HEK293 (cell line): ENCODE measurements around the gene PCDH8.

Experiments used
- CTCF ChIA-PET: fragments of 350-600 bp; formaldehyde crosslinking; extraction: SDS; loops from one replicate; lab custom pipeline; 2021; ENCODE audit warnings: antibody characterized with exemption; lab: Yijun Ruan, JAX
- POLR2A ChIA-PET: fragments of 300-600 bp; formaldehyde crosslinking; extraction: SDS; loops from one replicate; lab custom pipeline; 2020; ENCODE audit warnings: antibody characterized with exemption, inconsistent platforms; lab: Yijun Ruan, JAX
- H3K27ac ChIP-seq: fragments of 200-500 bp; sonication (Bioruptor generic); 2 replicates; pipeline ENCODE4 v1.5.1; 2014; ENCODE audit warnings: low read depth, low read length, control low read depth, inconsistent platforms; ENCODE audit errors: extremely low read depth
- H3K36me3 ChIP-seq, 2 experiments: fragments of 200-500 bp in 1 of 2; sonication (Bioruptor generic) in 1 of 2; 1 replicate in 1 of 2; 2 replicates in 1 of 2; pipeline ENCODE4 v1.5.1; 2014 to 2017; ENCODE audit warnings: inconsistent platforms in 2 of 2, low read length in 2 of 2; ENCODE audit not compliant: control insufficient read depth in 2 of 2, insufficient read depth in 1 of 2
- H3K4me1 ChIP-seq: fragments of 200-500 bp; sonication (Bioruptor generic); 2 replicates; pipeline ENCODE4 v1.5.1; 2014; ENCODE audit warnings: mild to moderate bottlenecking, low read length, inconsistent platforms; ENCODE audit not compliant: control insufficient read depth, insufficient read depth
- H3K4me3 ChIP-seq: 2 replicates; pipeline ENCODE4 v1.5.1; 2011; ENCODE audit warnings: low read depth, mild to moderate bottlenecking, control low read depth, low read length, moderate library complexity
- H3K9me3 ChIP-seq: fragments of 200-500 bp; sonication (Bioruptor generic); 2 replicates; pipeline ENCODE4 v1.5.1; 2014; ENCODE audit warnings: low read depth, low read length, inconsistent platforms; ENCODE audit not compliant: control insufficient read depth, insufficient read depth
- AEBP2 ChIP-seq: fragments of 450-650 bp; formaldehyde crosslinking; IDR thresholded peaks from 2 replicates; pipeline ENCODE4 v1.5.1; 2016; ENCODE audit warnings: missing biosample characterization, missing genetic modification characterization, borderline replicate concordance
- FEZF1 ChIP-seq: fragments of 450-650 bp; formaldehyde crosslinking; IDR thresholded peaks from 2 replicates; pipeline ENCODE4 v1.5.1; 2016; ENCODE audit warnings: missing biosample characterization, missing genetic modification characterization
- HOXA7 ChIP-seq: sonication (generic); formaldehyde crosslinking; IDR thresholded peaks from 2 replicates; pipeline ENCODE4 v1.8.1; 2022; ENCODE audit warnings: missing genetic modification reagents, borderline replicate concordance
- ZFP3 ChIP-seq: fragments of 450-650 bp; formaldehyde crosslinking; IDR thresholded peaks from 2 replicates; pipeline ENCODE4 v1.5.1; 2016; ENCODE audit warnings: low read depth, missing biosample characterization, missing genetic modification characterization
- ZNF132 ChIP-seq: fragments of 450-650 bp; formaldehyde crosslinking; IDR thresholded peaks from 2 replicates; pipeline ENCODE4 v1.5.1; 2017; ENCODE audit warnings: missing biosample characterization, missing genetic modification characterization, borderline replicate concordance
- ZNF174 ChIP-seq: fragments of 450-650 bp; formaldehyde crosslinking; IDR thresholded peaks from 2 replicates; pipeline ENCODE4 v1.5.0; 2017; ENCODE audit warnings: missing biosample characterization, mild to moderate bottlenecking, missing genetic modification characterization
- ZNF18 ChIP-seq: fragments of 450-650 bp; formaldehyde crosslinking; IDR thresholded peaks from 2 replicates; pipeline ENCODE4 v1.5.1; 2016; ENCODE audit warnings: missing biosample characterization, missing genetic modification characterization
- ZNF184 ChIP-seq: fragments of 450-650 bp; IDR thresholded peaks from 2 replicates; pipeline ENCODE4 v1.5.1; 2018; ENCODE audit warnings: missing biosample characterization, mild to moderate bottlenecking, missing genetic modification characterization
- ZNF2 ChIP-seq: fragments of 450-650 bp; formaldehyde crosslinking; IDR thresholded peaks from 2 replicates; pipeline ENCODE4 v1.5.1; 2016; ENCODE audit warnings: missing biosample characterization, missing genetic modification characterization
- ZNF248 ChIP-seq: fragments of 450-650 bp; formaldehyde crosslinking; IDR thresholded peaks from 2 replicates; pipeline ENCODE4 v1.5.1; 2017; ENCODE audit warnings: missing biosample characterization, missing genetic modification characterization
- ZNF302 ChIP-seq: fragments of 450-650 bp; formaldehyde crosslinking; IDR thresholded peaks from 2 replicates; pipeline ENCODE4 v1.5.1; 2016; ENCODE audit warnings: missing biosample characterization, missing genetic modification characterization, low read depth
- ZNF394 ChIP-seq: fragments of 450-650 bp; formaldehyde crosslinking; IDR thresholded peaks from 2 replicates; pipeline ENCODE4 v1.5.1; 2016; ENCODE audit warnings: missing biosample characterization, missing genetic modification characterization, mild to moderate bottlenecking, moderate library complexity, borderline replicate concordance
- ZNF398 ChIP-seq: fragments of 450-650 bp; formaldehyde crosslinking; IDR thresholded peaks from 2 replicates; pipeline ENCODE4 v1.5.1; 2017; ENCODE audit warnings: missing biosample characterization, missing genetic modification characterization
- ZNF449 ChIP-seq: fragments of 450-650 bp; formaldehyde crosslinking; IDR thresholded peaks from 2 replicates; pipeline ENCODE4 v1.5.1; 2017; ENCODE audit warnings: missing biosample characterization, mild to moderate bottlenecking, missing genetic modification characterization, moderate library complexity
- ZNF555 ChIP-seq: fragments of 450-650 bp; formaldehyde crosslinking; conservative IDR thresholded peaks from 2 replicates; pipeline ENCODE4 v1.5.1; 2017; ENCODE audit warnings: missing biosample characterization, mild to moderate bottlenecking, missing genetic modification characterization, inconsistent platforms
- ZNF561 ChIP-seq: fragments of 450-650 bp; IDR thresholded peaks from 2 replicates; pipeline ENCODE4 v1.5.1; 2018; ENCODE audit warnings: missing biosample characterization, missing genetic modification characterization, borderline replicate concordance
- ZSCAN4 ChIP-seq: fragments of 450-650 bp; formaldehyde crosslinking; IDR thresholded peaks from 2 replicates; pipeline ENCODE4 v1.5.1; 2017; ENCODE audit warnings: missing biosample characterization, missing genetic modification characterization
- ZXDB ChIP-seq: fragments of 450-650 bp; formaldehyde crosslinking; IDR thresholded peaks from 2 replicates; pipeline ENCODE4 v1.5.1; 2016; ENCODE audit warnings: missing biosample characterization, missing genetic modification characterization

PCDH8 gene

GRCh38 chr13:52882785-52883184 is 34.3 kb upstream of the PCDH8 start:
- Histone ChIP-seq H3K27ac (no peak overlapping the region), H3K36me3 (no peaks in the 10 kb centered on the region), H3K4me3 (no peak overlapping the region), H3K9me3 (no peaks in the 10 kb centered on the region), H3K4me1 (no peaks in the 10 kb centered on the region; the same call in 1 of the 2 replicates)
- TF ChIP-seq FEZF1 (tag by site-specific recombination) (peak; percentile 39; the same call in 1 of the 2 replicates), ZNF2 (no peak)
- ChIA-PET POLR2A (no interaction called here), CTCF (interaction anchor here (0.6 to 0.7 kb wide), 2 partner anchors 23 to 57 kb away, joined by 3 to 4 read pairs; no protein-coding TSS in a partner anchor)

GRCh38 chr13:52879950-52880741 is 31.7 kb upstream of the PCDH8 start:
- no peaks in the 10 kb centered on the region for H3K36me3 ChIP-seq
- no peak overlapping the region for H3K4me3 ChIP-seq
- TF ChIP-seq AEBP2 (no peak), HOXA7 (no peak), ZNF174 (no peak), ZNF555 (tag by site-specific recombination) (no peak), ZNF132 (tag by site-specific recombination) (no peak), ZNF398 (no peak), ZNF449 (tag by site-specific recombination) (no peak), ZSCAN4 (tag by site-specific recombination) (no peak), ZNF248 (tag by site-specific recombination) (no peak), ZFP3 (no peak), ZNF18 (tag by site-specific recombination) (no peak), ZNF302 (no peak), ZXDB (tag by site-specific recombination) (no peak), ZNF561 (tag by site-specific recombination) (no peak), ZNF394 (tag by site-specific recombination) (no peak), ZNF184 (no peak)
- H3K4me1 ChIP-seq: no peaks in the 10 kb centered on the region; the same call in 1 of the 2 replicates
- no peaks in the 10 kb centered on the region for H3K9me3 ChIP-seq
- ChIA-PET POLR2A (no interaction called here), CTCF (interaction anchor here (0.6 to 1.2 kb wide), 2 partner anchors 19 to 35 kb away, joined by 3 to 4 read pairs; no protein-coding TSS in a partner anchor)
- no peak overlapping the region for H3K27ac ChIP-seq
